Panc1 (cell line): Measurements from ENCODE around the gene MDFIC2. TPM values are rescaled to one million over a fixed set of nuclear protein-coding genes. Genes with fewer than 3 reads are reported as not detected.

ENCODE experiments used
- ATAC-seq: fragments of 200-7000 bp; cut with Tn5 transposase; 2 replicates; pipeline ENCODE4 v1.9.1; 2020; ENCODE audit warnings: mild to moderate bottlenecking, moderate library complexity
- BruUV-seq: library from RNA; stranded (reverse); fragments of 400-500 nt; replicated peaks from 2 replicates; lab custom pipeline; 2021; lab: Mats Ljungman, UMichigan
- CTCF ChIA-PET: fragments of 300-600 bp; sonication (Branson Sonifier 250); formaldehyde crosslinking; loops from one replicate; lab custom pipeline; 2022; ENCODE audit warnings: antibody characterized with exemption; lab: Charles Lee
- POLR2A ChIA-PET: fragments of 300-600 bp; sonication (Branson Sonifier 250); formaldehyde crosslinking; loops from one replicate; lab custom pipeline; 2022; ENCODE audit warnings: antibody characterized with exemption; lab: Charles Lee
- DNase-seq: peaks from one replicate; pipeline ENCODE4 v3.0.0-alpha.2; 2010; ENCODE audit warnings: low read depth, low spot score
- H3K27ac ChIP-seq: 2 replicates; pipeline ENCODE4 v1.5.1; 2011; ENCODE audit warnings: mild to moderate bottlenecking, low read length, inconsistent platforms
- H3K27me3 ChIP-seq: fragments of 200-500 bp; sonication (Bioruptor generic); 2 replicates; pipeline ENCODE4 v1.6.0; 2014; ENCODE audit warnings: low read length, inconsistent platforms; ENCODE audit not compliant: control insufficient read depth, insufficient read depth
- H3K36me3 ChIP-seq: fragments of 200-500 bp; sonication (Bioruptor generic); 2 replicates; pipeline ENCODE4 v1.5.1; 2014; ENCODE audit warnings: inconsistent platforms, mild to moderate bottlenecking, low read length, moderate library complexity; ENCODE audit not compliant: control insufficient read depth, insufficient read depth
- H3K4me1 ChIP-seq: 2 replicates; pipeline ENCODE4 v1.5.1; 2011; ENCODE audit warnings: inconsistent platforms, mild to moderate bottlenecking, low read length, moderate library complexity; ENCODE audit not compliant: control insufficient read depth, insufficient read depth
- H3K4me3 ChIP-seq, 2 experiments: 2 replicates each; pipeline ENCODE4 v1.5.1; 2011 to 2012; ENCODE audit warnings: low read depth in 2 of 2, low read length in 2 of 2, mild to moderate bottlenecking in 2 of 2, inconsistent platforms in 1 of 2, moderate library complexity in 1 of 2
- H3K9me3 ChIP-seq: fragments of 200-500 bp; sonication (Bioruptor generic); 2 replicates; pipeline ENCODE4 v1.5.1; 2014; ENCODE audit warnings: low read depth, mild to moderate bottlenecking, inconsistent platforms, low read length, moderate library complexity; ENCODE audit not compliant: control insufficient read depth, insufficient read depth
- CTCF ChIP-seq: fragments of 450-650 bp; IDR thresholded peaks from 2 replicates; pipeline ENCODE4 v1.5.1; 2017; ENCODE audit warnings: mild to moderate bottlenecking
- POLR2AphosphoS5 ChIP-seq: IDR thresholded peaks from 2 replicates; pipeline ENCODE4 v1.6.1; 2012; ENCODE audit warnings: mild to moderate bottlenecking, low read depth, low read length, moderate library complexity
- SIN3A ChIP-seq: IDR thresholded peaks from 2 replicates; pipeline ENCODE4 v1.6.1; 2012; ENCODE audit warnings: low read depth, mild to moderate bottlenecking, low read length, moderate library complexity, borderline replicate concordance; ENCODE audit not compliant: insufficient read depth
- TCF7L2 ChIP-seq: IDR thresholded peaks from 2 replicates; pipeline ENCODE4 v1.6.1; 2011; ENCODE audit warnings: mild to moderate bottlenecking, low read depth, low read length, inconsistent platforms
- in situ Hi-C: cut with HindIII; loops from 2 replicates; pipeline ENCODE4 v1.10.0; 2016; ENCODE audit warnings: low sequenced_read_pairs, low pct_unique_long_range_greater_than_20kb
- intact Hi-C: fragments of 100-400 bp; cut with micrococcal nuclease; formaldehyde crosslinking; loops from one replicate; pipeline ENCODE4 v1.10.0; 2022; ENCODE audit not compliant: unreplicated experiment
- total RNA-seq: library from RNA; stranded (reverse); gene quantifications from one replicate; pipeline ENCODE4 v1.2.1, GENCODE V29; 2021; ENCODE audit not compliant: unreplicated experiment
- TF ChIP-seq, protein P1 (sequence below), 2 experiments: IDR thresholded peaks; 2 replicates each; pipeline ENCODE4 v1.6.1; 2011 to 2012; ENCODE audit warnings: low read depth in 2 of 2, control low read depth in 1 of 2, low read length in 1 of 2, mild to moderate bottlenecking in 1 of 2, moderate library complexity in 1 of 2; ENCODE audit not compliant: insufficient read depth in 1 of 2

The MDFIC2 gene
- total RNA-seq, 1 experiment from 2014 or later: not detected

- no peak for ATAC-seq
- TF ChIP-seq, protein P1, sequence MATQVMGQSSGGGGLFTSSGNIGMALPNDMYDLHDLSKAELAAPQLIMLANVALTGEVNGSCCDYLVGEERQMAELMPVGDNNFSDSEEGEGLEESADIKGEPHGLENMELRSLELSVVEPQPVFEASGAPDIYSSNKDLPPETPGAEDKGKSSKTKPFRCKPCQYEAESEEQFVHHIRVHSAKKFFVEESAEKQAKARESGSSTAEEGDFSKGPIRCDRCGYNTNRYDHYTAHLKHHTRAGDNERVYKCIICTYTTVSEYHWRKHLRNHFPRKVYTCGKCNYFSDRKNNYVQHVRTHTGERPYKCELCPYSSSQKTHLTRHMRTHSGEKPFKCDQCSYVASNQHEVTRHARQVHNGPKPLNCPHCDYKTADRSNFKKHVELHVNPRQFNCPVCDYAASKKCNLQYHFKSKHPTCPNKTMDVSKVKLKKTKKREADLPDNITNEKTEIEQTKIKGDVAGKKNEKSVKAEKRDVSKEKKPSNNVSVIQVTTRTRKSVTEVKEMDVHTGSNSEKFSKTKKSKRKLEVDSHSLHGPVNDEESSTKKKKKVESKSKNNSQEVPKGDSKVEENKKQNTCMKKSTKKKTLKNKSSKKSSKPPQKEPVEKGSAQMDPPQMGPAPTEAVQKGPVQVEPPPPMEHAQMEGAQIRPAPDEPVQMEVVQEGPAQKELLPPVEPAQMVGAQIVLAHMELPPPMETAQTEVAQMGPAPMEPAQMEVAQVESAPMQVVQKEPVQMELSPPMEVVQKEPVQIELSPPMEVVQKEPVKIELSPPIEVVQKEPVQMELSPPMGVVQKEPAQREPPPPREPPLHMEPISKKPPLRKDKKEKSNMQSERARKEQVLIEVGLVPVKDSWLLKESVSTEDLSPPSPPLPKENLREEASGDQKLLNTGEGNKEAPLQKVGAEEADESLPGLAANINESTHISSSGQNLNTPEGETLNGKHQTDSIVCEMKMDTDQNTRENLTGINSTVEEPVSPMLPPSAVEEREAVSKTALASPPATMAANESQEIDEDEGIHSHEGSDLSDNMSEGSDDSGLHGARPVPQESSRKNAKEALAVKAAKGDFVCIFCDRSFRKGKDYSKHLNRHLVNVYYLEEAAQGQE (IDR thresholded peaks at IDR 0.05; ENCODE audit: insufficient read depth in 1 of 2, low read depth in 2 of 2, low read length in 1 of 2): no peak
- TF ChIP-seq POLR2AphosphoS5: no peak
- TF ChIP-seq TCF7L2: no peak
- no peak for TF ChIP-seq CTCF
- no peaks in the 10 kb centered on the region for H3K27me3 ChIP-seq
- POLR2A ChIA-PET: no interaction called here
- no TSS peak for BruUV-seq
- CTCF ChIA-PET: no interaction called here
- in situ Hi-C loops: no loop called here
- H3K9me3 ChIP-seq: no peaks in the 10 kb centered on the region
- no peaks in the 10 kb centered on the region for H3K4me1 ChIP-seq
- DNase-seq: no peak
- intact Hi-C loops: no loop called here
- H3K27ac ChIP-seq: no peak overlapping the region
- no peak overlapping the region for H3K4me3 ChIP-seq
- H3K36me3 ChIP-seq: no peaks in the 10 kb centered on the region
Measured at GRCh38 chr3:70310809-70311208, 1.6 kb downstream of the MDFIC2 start.

- ChIA-PET POLR2A (no interaction called here), CTCF (no interaction called here)
- ATAC-seq (no peak), DNase-seq (no peak)
- no peak overlapping the region for H3K4me3 ChIP-seq
- no peaks in the 10 kb centered on the region for H3K9me3 ChIP-seq
- no peak overlapping the region for H3K27ac ChIP-seq
- TF ChIP-seq, protein P1 (IDR thresholded peaks at IDR 0.05; ENCODE audit: insufficient read depth in 1 of 2, low read depth in 2 of 2, low read length in 1 of 2): no peak
- no peak for TF ChIP-seq TCF7L2
- TF ChIP-seq CTCF: no peak
- no peak for TF ChIP-seq SIN3A
- no peak for TF ChIP-seq POLR2AphosphoS5
- no peaks in the 10 kb centered on the region for H3K36me3 ChIP-seq
- intact Hi-C loops (no loop called here), in situ Hi-C loops (no loop called here)
- H3K27me3 ChIP-seq: no peaks in the 10 kb centered on the region
- no TSS peak for BruUV-seq
- no peaks in the 10 kb centered on the region for H3K4me1 ChIP-seq
Measured at GRCh38 chr3:70309591-70309990, 2.8 kb downstream of the MDFIC2 start.
